ENCODE measurements around the gene RAP1B.
A peak's percentile ranks its signal among the peaks of the same experiment; 100 is the strongest.

Gene RAP1B

DNA sequence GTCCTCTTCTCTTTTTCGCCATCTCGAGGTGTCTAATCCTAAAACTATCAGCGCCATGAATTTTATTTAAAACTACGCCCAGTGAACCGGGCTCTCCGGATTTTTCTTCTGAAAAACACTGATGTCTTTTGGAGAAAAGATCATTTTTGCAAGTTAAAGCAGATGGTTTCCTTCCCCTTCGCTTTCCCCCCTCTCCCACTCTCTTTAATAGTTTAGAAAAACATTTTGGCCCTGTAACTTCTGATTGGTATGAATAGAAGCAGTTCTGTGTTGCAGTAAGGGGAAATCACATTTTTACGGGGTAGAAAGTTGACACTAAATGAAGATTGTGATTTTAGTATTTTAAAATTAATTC is 1.1 kb downstream of the RAP1B start:
- no peak for DNase-seq (ENCODE audit: low read depth)

DNA sequence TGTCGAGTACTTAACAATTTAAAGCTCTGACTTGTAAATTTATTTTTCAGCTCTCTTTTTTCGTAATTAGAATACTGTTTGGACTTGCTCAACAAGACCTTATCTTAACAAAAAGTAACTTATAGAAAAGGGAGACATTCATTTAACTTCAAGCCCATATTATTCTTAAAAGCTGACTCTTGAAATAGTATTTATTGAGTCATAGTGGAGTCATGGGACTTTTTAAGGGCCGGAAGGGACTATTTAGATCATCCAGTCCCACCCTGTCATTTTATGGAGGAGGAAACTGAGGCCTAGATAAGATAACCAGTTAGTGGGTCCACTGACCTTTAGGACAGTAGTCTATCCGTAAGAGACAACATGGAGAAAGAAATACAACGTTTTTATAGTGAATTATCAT is 1.5 kb downstream of the RAP1B start:
- DNase-seq (ENCODE audit: low read depth) = no peak

DNA sequence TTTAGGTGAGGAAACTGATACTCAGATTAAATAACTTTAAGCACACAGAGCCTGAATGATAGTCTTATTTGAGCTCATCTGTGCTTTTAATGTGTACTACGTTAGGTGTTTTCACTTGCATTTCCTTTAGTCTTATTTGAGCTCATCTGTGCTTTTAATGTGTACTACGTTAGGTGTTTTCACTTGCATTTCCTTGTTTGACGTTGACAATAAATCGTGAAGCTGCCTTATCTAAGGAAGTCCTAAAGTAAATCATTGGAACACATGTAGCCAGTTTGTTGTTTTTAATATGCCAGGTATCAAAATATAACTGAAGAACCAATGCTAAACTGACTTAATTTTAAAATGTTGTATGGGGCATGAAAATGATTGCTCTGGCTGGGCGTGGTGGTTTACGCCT is 2.0 kb downstream of the RAP1B start:
- DNase-seq (ENCODE audit: low read depth) = no peak

DNA sequence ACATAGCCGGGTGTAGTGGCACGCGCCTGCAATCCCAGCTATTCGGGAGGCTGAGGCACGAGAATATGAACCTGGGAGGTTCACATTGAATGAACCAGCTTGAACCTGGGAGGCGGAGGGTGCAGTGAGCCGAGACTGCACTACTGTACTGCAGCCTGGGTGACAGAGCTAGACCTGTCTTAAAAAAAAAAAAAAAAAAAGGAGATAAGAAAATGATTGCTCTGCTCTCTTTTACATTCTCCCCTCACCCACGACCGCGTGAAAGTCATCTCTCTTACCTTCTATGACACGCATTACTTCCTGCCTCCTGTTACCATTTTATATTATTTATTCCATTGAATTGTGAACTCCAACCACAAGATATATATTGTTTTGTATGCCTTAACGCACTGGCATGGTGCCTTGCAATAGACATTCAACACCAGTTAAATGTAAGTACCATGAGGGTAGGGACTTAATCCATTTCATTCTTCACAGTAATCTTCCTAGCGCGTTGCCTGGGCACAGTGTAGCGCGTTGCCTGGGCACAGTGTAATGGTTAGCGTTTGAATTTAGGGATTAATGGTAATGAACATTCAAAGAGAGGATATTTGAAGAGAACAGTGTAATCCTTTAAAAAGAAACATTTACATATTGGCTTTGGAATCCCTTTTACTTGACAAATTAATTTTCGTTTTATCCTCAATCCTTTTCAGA is 2.7 kb downstream of the RAP1B start:
- peak; percentile 22 for DNase-seq (ENCODE audit: low read depth)

DNA sequence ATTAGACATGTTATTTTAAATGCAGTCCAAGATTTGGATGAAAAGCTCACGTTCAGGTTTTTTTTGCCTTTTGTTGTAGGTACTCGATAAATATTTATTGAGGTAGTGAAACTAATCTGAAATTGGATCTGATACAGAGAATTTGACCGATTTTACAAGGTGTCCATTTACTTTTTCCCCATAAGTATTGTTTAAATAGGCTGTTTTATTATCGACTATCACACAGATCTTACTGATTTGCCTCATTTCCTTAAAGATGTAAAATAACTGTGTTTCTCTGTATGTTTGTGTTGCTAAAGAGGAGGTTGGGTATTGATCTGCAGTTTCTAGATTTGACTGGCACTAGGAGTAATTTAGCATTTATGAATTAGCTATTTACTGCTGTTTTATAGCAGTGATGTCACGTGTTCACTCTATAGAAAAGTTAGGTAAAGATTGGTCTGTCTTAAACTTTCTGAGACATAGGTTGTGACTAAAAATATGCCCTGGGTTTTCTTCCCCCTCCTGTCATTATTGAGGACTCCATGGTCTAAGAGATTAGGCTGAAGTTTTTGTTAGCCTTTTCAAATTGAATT is 3.5 kb downstream of the RAP1B start:
- no peak for DNase-seq (ENCODE audit: low read depth)

DNA sequence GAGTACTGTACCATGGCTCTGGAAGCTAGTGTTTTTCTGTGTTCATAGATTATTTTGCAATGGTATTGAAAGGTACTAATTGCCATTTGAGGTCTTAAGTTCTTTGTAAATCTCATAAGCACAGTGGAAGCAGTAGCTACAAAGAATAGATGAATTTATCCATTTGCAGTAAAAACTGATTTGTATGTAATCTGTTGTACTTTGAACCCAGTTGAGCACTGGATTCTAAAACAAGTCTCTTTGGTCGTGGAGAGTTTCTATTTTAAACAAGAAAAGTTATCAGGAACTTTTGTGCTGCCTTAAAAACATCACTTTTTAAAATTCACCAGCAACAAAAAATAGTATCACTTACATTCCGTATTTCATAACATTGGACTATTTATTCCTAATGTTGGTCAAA is 4.1 kb downstream of the RAP1B start:
- no peak for DNase-seq (ENCODE audit: low read depth)

DNA sequence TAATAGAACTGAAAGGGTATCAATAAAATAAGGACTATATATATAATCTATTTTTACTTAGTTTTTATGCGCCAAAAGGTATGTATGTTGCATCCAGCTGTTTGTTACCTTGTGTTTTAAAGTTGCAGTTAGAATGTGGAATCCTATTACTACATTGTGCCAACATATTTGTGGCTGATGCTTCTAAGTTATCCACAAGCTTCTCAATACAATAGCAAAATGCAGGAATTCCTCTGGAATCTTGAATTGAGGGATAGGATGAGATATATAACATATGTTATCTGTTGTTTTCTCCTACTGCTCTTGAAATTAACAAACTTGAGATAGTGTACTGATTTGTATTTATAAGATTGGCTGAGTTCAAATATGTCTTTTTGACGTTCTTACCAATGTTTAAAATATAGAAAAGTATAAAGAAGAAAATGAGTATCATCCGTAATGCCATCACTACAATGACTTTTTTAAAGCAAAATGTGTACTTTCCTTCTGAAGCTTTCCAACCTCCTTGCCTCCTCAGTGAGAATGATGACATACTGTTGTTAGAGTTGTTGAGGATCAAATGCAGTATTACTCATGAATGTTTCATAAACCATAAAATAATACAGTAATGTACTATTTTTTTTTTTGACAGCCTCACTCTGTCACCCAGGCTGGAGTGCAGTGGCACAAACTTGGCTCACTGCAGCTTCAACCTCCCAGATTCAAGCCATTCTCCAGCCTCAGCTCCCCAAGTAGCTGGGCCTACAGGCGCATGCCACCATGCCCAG is 6.6 kb downstream of the RAP1B start:
- no peak for DNase-seq (ENCODE audit: low read depth)

DNA sequence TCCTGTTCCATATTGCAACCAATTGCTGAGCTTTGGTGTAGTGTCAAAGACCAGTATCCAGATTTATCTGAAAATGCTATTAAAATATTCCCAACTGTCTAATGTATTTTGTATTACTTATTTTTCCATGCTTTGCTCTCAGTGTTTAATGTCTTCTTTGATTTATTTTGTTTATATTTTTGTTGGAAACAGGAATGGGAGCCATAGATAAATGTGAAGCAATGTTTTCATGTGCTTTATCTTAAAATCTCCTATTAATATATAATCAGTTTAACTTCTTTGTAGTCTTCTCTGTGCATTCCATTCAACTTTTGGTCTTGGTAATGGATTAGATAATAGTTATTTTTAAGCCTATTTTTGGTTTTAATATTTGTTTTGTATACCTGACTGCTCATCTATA is 8.8 kb downstream of the RAP1B start:
- DNase-seq (ENCODE audit: low read depth) = no peak

DNA sequence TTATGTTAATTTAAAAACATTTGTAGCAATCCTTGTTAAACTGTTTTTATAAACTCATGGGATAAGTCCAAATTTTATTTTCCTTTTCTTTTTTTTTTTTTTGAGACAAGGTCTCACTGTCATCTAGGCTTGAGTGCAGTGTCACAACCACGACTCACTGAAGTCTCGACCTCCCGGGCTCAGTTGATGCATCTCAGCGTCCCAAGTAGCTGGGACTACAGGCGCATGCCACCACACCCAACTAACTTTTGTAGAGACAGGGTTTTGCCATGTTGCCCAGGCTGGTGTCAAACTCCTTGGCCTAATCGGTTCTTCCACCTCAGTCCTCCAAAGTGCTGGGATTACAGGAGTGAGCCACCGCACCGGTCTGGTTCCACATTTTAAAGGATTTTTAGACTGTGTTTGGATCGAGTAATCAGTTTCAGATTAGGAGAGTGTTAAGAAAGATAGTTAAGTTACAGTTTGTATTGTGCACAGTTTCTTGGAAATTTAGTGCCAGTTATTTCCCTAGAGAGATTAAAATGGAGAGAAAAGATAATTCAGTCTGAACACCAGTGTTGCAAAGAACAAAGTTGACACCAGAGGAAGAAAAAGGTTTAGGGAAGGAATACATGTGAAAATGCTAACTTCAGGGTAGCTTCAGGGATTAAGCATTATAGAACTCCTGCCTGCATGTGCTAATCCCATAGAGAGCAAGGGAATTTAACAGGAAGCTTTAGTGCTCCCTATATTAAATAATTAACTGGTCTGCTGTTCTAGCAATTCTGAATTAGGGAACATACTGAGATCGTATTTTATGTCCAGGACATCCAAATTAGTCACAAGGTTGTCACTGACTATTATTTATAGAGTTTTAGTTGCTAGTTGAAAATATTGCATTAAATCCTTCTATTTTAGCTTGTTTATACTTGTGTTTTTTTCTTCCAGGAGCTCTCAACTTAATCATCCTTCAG is 10.1 kb downstream of the RAP1B start:
- no peak for DNase-seq (ENCODE audit: low read depth)

DNA sequence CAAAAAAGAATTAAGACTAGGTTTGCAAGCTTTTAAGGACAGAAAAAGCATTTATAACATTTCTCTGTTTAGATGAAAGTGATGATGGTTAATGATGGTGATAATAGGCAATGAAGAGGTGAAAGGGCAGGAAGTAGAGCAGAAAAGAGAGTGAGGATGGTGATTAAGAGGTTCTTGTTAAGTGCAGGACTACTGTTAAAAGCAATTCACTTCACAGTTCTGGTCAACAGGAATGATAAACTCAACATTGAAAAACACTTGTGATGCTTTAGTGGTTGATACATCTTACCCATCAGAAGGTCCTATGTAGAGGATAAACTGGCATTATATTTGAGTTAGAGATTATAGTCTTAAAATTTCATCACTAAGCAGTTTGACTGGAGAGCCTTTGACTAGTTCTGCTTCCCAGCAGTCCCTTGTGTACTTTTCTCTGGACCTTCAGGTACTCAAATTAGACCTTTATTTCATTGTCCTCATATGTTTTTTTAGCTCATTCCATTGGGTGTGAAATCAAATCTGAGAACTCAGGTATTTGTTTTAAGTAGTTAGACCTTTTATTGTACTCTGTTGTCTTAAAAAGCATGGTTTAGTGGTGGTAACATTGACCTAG is 10.9 kb downstream of the RAP1B start:
- DNase-seq (ENCODE audit: low read depth) = no peak

DNA sequence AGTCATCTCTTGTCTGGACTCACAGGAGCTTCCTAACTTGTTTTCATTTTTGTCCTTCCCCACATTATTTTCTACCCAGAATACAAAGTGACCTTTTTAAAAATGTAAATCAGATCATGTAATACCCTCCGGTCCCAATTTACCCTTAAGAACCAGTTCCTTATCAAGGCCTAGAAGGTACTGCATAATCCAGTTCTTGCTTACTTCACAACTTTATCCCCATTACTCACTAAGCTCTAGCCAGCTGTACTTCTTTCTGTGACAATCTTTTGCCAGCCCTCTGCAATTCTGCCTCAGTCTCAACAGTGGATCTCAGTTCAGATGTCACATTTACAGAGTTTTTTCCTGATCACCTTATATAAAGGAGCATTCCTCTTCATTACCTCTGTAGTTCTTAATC is 11.6 kb downstream of the RAP1B start:
- no peak for DNase-seq (ENCODE audit: low read depth)

DNA sequence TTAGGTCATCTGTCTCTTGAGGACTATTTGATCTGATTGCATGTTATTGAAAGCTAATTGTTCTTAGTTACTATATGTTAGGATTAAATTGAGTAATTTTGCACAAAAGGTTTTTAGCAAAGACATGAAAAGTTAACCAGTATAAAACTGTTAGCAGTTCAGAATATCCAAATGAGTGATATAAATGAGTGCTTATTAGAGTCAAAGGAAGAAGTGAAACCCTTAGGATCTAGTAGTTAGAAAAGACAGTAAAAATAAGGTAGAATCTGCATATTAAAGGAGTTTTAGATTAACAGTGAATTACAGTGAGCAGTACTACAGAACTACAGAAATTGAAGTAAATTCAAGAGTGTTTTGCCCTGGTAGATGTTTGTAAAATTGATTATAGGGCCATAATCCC is 12.4 kb downstream of the RAP1B start:
- no peak for DNase-seq (ENCODE audit: low read depth)

DNA sequence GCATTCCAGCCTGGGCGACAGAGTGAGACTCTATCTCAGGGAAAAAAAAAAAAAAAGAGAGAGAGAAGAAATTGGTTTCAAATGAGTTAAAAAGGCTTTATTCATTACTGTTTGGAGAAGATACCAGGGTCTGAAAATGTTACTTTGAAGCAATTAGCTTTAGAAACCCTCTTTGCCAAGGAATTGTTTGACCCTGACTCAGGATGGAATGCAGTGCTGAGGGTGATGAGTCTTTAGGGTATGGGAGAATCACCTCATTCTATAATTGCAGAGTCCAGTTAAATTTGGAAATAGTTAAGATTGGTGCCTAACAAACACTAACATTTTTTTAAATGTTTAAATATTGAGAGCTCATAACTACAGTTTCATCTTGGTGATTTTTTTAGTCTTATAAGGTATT is 13.3 kb downstream of the RAP1B start:
- DNase-seq (ENCODE audit: low read depth) = no peak

DNA sequence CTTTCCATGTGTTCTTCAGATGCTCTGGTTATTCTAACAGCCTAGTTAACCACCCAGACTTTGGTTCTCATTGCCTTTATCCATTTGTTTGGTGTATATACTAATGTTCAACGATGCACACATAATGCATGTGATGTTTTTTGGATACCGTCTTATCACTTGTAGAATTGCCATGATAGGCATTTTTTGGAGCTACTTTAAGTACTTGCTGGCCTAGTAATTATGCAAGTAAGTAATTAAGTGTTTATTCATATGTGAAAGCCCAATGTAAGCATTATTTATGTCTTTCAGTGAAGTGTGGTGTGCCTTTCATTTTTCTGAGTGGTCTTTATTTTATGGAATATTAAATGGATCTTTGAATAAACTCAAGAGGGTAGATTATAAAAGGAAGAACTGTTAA is 14.2 kb downstream of the RAP1B start:
- DNase-seq (ENCODE audit: low read depth) = no peak

DNA sequence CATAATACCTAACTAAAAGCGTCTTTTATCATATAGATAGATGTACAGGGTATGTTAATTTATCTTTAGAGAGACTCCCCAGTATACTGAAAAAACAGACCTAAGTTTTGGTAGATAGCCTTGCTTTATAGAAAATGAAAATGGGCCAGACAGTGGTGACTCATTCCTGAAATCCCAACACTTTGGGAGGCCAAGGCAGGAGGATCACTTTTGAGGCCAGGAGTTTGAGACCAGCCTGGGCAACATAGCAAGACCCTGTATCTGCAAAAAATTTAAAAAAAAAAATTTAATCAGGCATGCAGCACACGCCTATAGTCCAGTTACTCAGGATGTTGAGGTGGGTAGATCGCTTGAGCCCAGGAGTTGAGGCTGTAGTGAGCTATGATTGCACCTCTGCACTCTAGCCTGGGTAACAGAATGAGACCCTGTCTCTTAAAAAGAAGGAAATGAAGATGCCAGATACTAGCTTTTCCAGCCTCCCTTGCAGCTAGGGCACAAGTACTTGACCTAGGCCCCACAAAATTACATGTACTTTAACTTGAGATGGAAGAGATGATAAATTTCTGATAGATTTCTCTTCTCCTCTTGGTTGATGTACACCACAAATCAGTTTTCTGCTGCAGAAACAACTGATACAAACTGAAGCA is 17.1 kb downstream of the RAP1B start:
- DNase-seq (ENCODE audit: low read depth) = no peak

DNA sequence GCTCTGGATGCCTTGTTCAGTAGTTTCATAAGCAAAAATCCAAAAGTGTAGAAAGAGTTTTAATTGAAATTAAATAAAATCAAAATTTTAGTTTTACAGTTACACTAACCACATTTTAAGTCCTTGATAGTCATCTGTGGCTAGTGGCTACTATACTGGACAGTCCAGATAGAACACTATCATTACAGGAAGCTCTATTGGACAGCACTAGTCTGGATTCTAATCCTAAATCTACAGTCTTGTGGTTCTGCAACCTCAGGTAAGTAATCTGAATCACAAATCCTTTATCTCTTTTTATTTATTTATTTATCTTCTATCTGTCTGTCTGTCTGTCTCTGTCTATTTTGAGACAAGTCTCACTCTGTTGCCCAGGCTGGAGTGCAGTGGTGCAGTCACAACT is 18.0 kb downstream of the RAP1B start:
- no peak for DNase-seq (ENCODE audit: low read depth)

DNA sequence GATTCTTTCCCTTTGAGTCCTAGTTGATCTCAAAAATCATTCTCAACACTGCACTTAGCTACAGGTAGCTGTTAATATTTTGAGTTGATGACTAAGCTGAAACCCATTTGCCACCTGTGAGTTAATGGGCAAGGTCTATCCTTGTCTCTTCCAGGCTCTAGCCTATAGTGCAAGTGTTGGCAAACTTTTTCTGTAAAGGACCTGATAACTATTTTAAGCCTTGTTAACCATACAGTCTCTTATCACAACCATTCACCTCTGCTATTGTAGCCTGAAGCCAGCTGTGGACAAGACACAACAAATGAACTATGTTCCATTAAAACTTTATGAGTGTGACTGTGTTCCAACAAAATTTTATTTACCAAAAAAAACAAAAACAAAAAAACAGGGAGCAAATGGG is 19.4 kb downstream of the RAP1B start:
- no peak for DNase-seq (ENCODE audit: low read depth)

DNA sequence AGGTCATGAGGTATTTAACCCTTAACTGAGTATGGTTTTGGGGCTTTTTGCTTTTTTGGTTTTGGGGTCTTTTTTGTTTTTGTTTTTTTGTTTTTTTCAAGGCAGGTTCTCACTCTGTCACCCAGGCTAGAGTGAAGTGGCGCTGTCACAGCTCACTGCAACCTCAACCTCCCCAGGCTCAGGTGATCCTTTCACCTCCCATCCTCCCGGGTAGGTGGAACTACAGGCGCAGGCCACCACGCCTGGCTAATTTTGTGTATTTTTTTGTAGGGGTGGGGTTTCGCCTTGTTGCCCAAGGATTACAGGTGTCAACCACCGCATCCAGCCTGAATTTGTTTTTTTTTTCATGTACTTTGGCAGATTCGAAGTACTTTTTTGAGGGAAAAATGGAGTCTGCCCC is 19.9 kb downstream of the RAP1B start:
- DNase-seq (ENCODE audit: low read depth) = no peak

DNA sequence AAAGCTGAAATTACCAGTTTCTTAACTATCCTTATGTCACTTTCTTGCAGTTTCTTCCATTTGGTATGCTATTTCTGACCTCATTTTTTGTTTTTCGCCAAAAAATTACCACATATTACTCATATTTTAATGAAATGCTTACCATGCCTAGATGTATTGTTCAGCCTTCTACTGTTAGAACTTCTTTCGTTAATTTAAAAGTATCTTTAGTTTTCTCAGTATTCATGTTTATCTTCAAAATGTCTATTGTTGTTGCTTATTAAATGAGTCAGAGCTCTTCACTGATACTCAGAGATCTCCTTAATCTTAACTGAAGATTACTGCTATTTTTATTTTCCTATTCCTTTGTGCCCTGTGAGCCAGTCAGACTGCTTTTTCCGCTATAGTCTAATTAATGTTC is 20.5 kb downstream of the RAP1B start:
- no peak for DNase-seq (ENCODE audit: low read depth)

DNA sequence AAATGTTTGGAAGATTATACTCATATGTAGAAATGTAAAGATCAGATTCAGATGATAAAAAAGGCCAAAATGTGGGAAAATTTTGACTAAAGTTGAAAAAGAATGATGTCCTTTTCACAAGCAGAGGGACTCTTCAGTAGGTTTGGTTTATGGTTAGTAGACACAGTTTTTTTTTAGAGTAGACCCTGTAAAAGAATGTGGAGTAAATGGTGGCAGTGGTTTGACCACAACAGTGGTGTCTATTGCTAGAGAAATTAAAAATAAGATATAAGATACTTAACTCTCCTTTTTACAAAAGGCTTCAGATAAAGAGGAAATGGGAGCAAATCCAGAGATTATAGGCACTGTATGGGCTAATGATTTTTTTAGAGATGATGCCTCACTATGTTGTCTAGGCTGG is 21.8 kb downstream of the RAP1B start:
- DNase-seq (ENCODE audit: low read depth) = no peak
